Gastroesophageal sphincter (tissue), 3 donors: ENCODE data around the gene KIFC1.

Experiments
- CTCF ChIP-seq, 4 experiments: fragments of 200-600 bp in 2 of 4; fragments of 450-650 bp in 2 of 4; sonication (generic) in 1 of 4; IDR thresholded peaks; one replicate each; pipeline ENCODE4 v1.5.1; 2017 to 2019; ENCODE audit warnings: antibody characterized with exemption in 4 of 4, mild to moderate bottlenecking in 2 of 4, moderate library complexity in 2 of 4
- EP300 ChIP-seq: sonication (generic); formaldehyde crosslinking; IDR thresholded peaks from one replicate; pipeline ENCODE4 v1.6.1; 2017; ENCODE audit warnings: antibody characterized with exemption, mild to moderate bottlenecking
- POLR2AphosphoS5 ChIP-seq: sonication (generic); formaldehyde crosslinking; IDR thresholded peaks from one replicate; pipeline ENCODE4 v1.6.1; 2017; ENCODE audit warnings: antibody characterized with exemption

DNA sequence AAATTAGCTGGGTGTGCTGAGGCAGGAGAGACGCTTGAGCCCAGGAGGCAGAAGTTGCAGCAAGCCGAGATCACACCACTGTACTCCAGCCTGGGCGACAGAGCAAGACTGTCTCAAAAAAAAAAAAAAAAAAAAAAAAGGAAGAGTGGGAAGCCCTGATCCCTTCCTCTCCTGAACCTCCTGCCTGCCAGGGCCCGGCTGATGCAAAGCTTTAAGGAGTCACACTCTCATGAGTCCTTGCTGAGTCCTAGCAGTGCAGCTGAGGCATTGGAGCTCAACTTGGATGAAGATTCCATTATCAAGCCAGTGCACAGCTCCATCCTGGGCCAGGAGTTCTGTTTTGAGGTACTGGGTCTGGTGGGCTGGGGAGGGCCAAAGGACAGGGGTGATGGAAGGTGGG is 43.3 kb downstream of the KIFC1 start:
- TF ChIP-seq EP300, result no peak
- no peak for TF ChIP-seq CTCF (IDR thresholded peaks at IDR 0.05)
- no peak for TF ChIP-seq POLR2AphosphoS5
